ENCODE data around the gene CENPV.

GRCh38 chr17:16322636-16323035, 30.6 kb downstream of the CENPV start:
- TF ChIP-seq, protein P1, sequence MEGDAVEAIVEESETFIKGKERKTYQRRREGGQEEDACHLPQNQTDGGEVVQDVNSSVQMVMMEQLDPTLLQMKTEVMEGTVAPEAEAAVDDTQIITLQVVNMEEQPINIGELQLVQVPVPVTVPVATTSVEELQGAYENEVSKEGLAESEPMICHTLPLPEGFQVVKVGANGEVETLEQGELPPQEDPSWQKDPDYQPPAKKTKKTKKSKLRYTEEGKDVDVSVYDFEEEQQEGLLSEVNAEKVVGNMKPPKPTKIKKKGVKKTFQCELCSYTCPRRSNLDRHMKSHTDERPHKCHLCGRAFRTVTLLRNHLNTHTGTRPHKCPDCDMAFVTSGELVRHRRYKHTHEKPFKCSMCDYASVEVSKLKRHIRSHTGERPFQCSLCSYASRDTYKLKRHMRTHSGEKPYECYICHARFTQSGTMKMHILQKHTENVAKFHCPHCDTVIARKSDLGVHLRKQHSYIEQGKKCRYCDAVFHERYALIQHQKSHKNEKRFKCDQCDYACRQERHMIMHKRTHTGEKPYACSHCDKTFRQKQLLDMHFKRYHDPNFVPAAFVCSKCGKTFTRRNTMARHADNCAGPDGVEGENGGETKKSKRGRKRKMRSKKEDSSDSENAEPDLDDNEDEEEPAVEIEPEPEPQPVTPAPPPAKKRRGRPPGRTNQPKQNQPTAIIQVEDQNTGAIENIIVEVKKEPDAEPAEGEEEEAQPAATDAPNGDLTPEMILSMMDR (IDR thresholded peaks at IDR 0.05): no peak
- TF ChIP-seq EZH2 (IDR thresholded peaks at IDR 0.05): no peak

All from neural progenitor cell (in vitro differentiated cells).